ENCODE data around the gene TNFRSF11A.

GRCh38 chr18:62289047-62289446, 36.1 kb upstream of the TNFRSF11A start:
- TF ChIP-seq EZH2 (IDR thresholded peaks at IDR 0.05; ENCODE audit: borderline replicate concordance, insufficient read depth, low read depth, low read length, poor library complexity, severe bottlenecking) (no peak), CTCF (IDR thresholded peaks at IDR 0.05) (no peak)

Data from B cell (primary cell).